Suprapubic skin (tissue), 4 donors: ENCODE data around the gene CHRDL2. TPM values are rescaled to one million over a fixed set of nuclear protein-coding genes. Genes with fewer than 3 reads are reported as not detected.

ENCODE experiments used
- DNase-seq, 2 donors: peaks; one replicate each; pipeline ENCODE4 v3.0.0-alpha.2; 2019; ENCODE audit warnings: low spot score in 2 of 2
- H3K27ac ChIP-seq: fragments of 200-600 bp; sonication (generic); one replicate; pipeline ENCODE4 v1.5.1; 2019
- H3K27me3 ChIP-seq: fragments of 200-600 bp; sonication (generic); one replicate; pipeline ENCODE4 v1.5.1; 2019
- H3K36me3 ChIP-seq: fragments of 200-600 bp; sonication (generic); one replicate; pipeline ENCODE4 v1.5.1; 2019
- H3K4me1 ChIP-seq: fragments of 200-600 bp; sonication (generic); one replicate; pipeline ENCODE4 v1.5.1; 2019
- H3K4me3 ChIP-seq: fragments of 200-600 bp; sonication (generic); one replicate; pipeline ENCODE4 v1.5.1; 2019; ENCODE audit warnings: mild to moderate bottlenecking
- H3K9me3 ChIP-seq: fragments of 200-600 bp; sonication (generic); one replicate; pipeline ENCODE4 v1.5.1; 2019
- EP300 ChIP-seq: sonication (generic); formaldehyde crosslinking; IDR thresholded peaks from one replicate; pipeline ENCODE4 v1.6.1; 2017; ENCODE audit warnings: antibody characterized with exemption
- POLR2A ChIP-seq, 2 donors: fragments of 450-650 bp; IDR thresholded peaks; one replicate each; pipeline ENCODE4 v1.6.1; 2017; ENCODE audit warnings: antibody characterized with exemption in 2 of 2, mild to moderate bottlenecking in 2 of 2, moderate library complexity in 2 of 2
- POLR2AphosphoS5 ChIP-seq, 3 donors: sonication (generic); formaldehyde crosslinking; IDR thresholded peaks; one replicate each; pipeline ENCODE4 v1.6.1; 2017; ENCODE audit warnings: antibody characterized with exemption in 3 of 3
- WGBS: methylation state at CpG from one replicate; pipeline ENCODE4 v1.1.5; 2018; 5-methylcytosine and 5-hydroxymethylcytosine counted together
- total RNA-seq, 4 donors: library from RNA; depleted of rRNA; stranded (reverse); fragments of >200 nt; gene quantifications; one replicate each; pipeline ENCODE4 v1.1.0, GENCODE V29; 2016
- TF ChIP-seq, protein P1 (sequence below), 2 donors: fragments of 200-600 bp in 1 of 2; fragments of 450-650 bp in 1 of 2; sonication (generic) in 1 of 2; IDR thresholded peaks; one replicate each; pipeline ENCODE4 v1.5.1; 2016 to 2019; ENCODE audit warnings: antibody characterized with exemption in 2 of 2, mild to moderate bottlenecking in 1 of 2, moderate library complexity in 1 of 2

The CHRDL2 gene
- total RNA-seq, 4 donors from 2014 or later: not detected

DNA sequence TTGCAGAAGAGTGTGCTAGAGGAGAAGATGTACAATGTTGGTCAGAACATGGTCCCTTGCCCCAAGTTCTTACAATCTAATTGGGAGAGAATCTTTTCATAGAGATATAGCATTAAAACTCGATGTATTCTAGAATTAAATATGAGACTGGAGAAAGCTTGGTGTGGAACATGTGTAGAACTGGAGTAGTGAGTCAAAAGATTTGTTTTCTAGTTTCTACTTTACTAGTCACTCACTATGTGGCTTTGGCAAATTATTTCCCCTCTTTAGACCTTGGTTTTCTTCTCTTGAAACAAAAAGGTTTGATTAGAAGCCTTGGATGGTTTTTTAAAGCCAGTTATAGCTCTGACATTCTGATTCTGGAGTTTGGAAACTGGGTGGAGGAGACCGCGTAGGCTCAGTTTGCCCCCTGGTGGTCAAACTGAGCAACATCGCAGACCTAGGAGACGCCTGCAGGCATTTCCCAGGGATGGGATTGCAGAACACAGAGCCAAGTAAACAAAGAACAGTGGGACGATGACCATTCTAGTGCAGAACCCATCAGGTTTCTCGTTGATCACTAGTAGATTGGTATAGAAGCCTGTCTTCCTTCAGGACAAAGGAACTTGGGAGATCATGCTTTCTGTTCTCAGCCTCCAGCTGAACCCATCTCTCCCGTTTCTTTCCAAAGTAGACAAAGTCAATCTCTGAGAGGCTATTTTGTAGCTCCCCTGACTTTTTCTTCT lies 8.5 kb upstream of the CHRDL2 start:
- no peaks in the 10 kb centered on the region for H3K36me3 ChIP-seq
- 23% methylated on average over 8 of the region's 8 CpGs for WGBS
- H3K4me3 ChIP-seq: no peak overlapping the region
- TF ChIP-seq POLR2AphosphoS5 (IDR thresholded peaks at IDR 0.05): no peak
- TF ChIP-seq EP300: no peak
- TF ChIP-seq, protein P1, sequence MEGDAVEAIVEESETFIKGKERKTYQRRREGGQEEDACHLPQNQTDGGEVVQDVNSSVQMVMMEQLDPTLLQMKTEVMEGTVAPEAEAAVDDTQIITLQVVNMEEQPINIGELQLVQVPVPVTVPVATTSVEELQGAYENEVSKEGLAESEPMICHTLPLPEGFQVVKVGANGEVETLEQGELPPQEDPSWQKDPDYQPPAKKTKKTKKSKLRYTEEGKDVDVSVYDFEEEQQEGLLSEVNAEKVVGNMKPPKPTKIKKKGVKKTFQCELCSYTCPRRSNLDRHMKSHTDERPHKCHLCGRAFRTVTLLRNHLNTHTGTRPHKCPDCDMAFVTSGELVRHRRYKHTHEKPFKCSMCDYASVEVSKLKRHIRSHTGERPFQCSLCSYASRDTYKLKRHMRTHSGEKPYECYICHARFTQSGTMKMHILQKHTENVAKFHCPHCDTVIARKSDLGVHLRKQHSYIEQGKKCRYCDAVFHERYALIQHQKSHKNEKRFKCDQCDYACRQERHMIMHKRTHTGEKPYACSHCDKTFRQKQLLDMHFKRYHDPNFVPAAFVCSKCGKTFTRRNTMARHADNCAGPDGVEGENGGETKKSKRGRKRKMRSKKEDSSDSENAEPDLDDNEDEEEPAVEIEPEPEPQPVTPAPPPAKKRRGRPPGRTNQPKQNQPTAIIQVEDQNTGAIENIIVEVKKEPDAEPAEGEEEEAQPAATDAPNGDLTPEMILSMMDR (IDR thresholded peaks at IDR 0.05): peak; percentile 77 to 88
- TF ChIP-seq POLR2A (IDR thresholded peaks at IDR 0.05): no peak
- peaks cover 1% of the 10 kb centered on the region for H3K27me3 ChIP-seq
- no peaks in the 10 kb centered on the region for H3K4me1 ChIP-seq
- H3K9me3 ChIP-seq: no peaks in the 10 kb centered on the region
- no peak overlapping the region for H3K27ac ChIP-seq
- DNase-seq: no peak

- no peak for DNase-seq
- TF ChIP-seq EP300: no peak
- TF ChIP-seq POLR2AphosphoS5 (IDR thresholded peaks at IDR 0.05): no peak
These were observed 4.8 kb upstream of the CHRDL2 start for GRCh38 chr11:74736031-74736430.

DNA sequence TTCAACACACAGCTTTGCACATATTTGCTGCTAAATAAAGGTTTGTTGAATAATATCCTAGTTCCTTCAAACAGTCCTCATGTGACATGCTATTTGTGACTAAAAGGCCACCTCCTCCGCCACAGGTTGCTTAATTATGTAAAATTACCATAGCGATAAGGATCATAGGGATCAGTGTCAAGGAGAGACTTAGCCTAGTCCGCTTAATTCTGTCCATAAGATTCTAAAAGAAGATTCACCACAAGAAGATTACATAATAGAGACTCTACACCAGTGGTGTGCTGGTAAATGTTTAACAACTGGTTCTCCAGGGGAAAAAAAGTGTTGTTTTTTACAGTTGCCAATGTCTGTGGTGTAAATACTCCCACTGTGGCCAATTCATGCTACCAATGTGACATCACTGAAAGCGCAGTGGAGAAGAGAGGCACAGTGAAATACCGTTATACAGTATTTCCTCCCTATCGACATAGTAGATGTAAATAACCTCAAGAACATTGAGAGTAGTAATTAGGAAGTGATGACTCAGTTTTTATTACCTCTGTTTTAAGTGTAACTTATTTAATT lies 4.2 kb upstream of the CHRDL2 start:
- TF ChIP-seq, protein P1 (IDR thresholded peaks at IDR 0.05): no peak
- TF ChIP-seq POLR2AphosphoS5 (IDR thresholded peaks at IDR 0.05): no peak
- TF ChIP-seq POLR2A (IDR thresholded peaks at IDR 0.05): no peak
- no peak for TF ChIP-seq EP300
- Histone ChIP-seq H3K27me3 (peaks cover 44% of the 10 kb centered on the region), H3K9me3 (no peaks in the 10 kb centered on the region), H3K36me3 (no peaks in the 10 kb centered on the region), H3K27ac (no peak overlapping the region), H3K4me1 (peaks cover 5% of the 10 kb centered on the region), H3K4me3 (no peak overlapping the region)
- WGBS: 86% methylated on average over 6 of the region's 6 CpGs
- DNase-seq: no peak

More at GRCh38 chr11:74736031-74736430, 4.8 kb upstream of the CHRDL2 start:
- Histone ChIP-seq H3K4me1 (peaks cover 5% of the 10 kb centered on the region), H3K4me3 (no peak overlapping the region), H3K27me3 (peaks cover 38% of the 10 kb centered on the region), H3K36me3 (no peaks in the 10 kb centered on the region), H3K9me3 (no peaks in the 10 kb centered on the region), H3K27ac (no peak overlapping the region)
- WGBS: 91% methylated on average over 2 of the region's 2 CpGs

GRCh38 chr11:74734559-74734925 lies 3.3 kb upstream of the CHRDL2 start:
- peaks cover 53% of the 10 kb centered on the region for H3K27me3 ChIP-seq
- H3K36me3 ChIP-seq: no peaks in the 10 kb centered on the region
- TF ChIP-seq POLR2A (IDR thresholded peaks at IDR 0.05): no peak
- no peak for TF ChIP-seq POLR2AphosphoS5 (IDR thresholded peaks at IDR 0.05)
- no peak for TF ChIP-seq EP300
- TF ChIP-seq, protein P1 (IDR thresholded peaks at IDR 0.05): no peak
- peaks cover 5% of the 10 kb centered on the region for H3K4me1 ChIP-seq
- no peak overlapping the region for H3K4me3 ChIP-seq
- H3K9me3 ChIP-seq: no peaks in the 10 kb centered on the region
- no peak for DNase-seq
- 36% methylated on average over 1 of the region's 1 CpG for WGBS
- no peak overlapping the region for H3K27ac ChIP-seq

GRCh38 chr11:74730571-74731260 lies 510 bp downstream of the CHRDL2 start:
- peaks cover 54% of the 10 kb centered on the region for H3K27me3 ChIP-seq
- H3K9me3 ChIP-seq: no peaks in the 10 kb centered on the region
- peak overlapping the region; percentile 37 for H3K4me3 ChIP-seq
- H3K4me1 ChIP-seq: peaks cover 8% of the 10 kb centered on the region
- TF ChIP-seq POLR2AphosphoS5 (IDR thresholded peaks at IDR 0.05) (no peak), EP300 (no peak), POLR2A (IDR thresholded peaks at IDR 0.05) (no peak)
- TF ChIP-seq, protein P1 (IDR thresholded peaks at IDR 0.05): no peak
- 5% methylated on average over 31 of the region's 40 CpGs for WGBS
- no peak overlapping the region for H3K27ac ChIP-seq
- no peaks in the 10 kb centered on the region for H3K36me3 ChIP-seq
- no peak for DNase-seq
